Measurements from ENCODE around the gene STAB1.
"Not testable (repeated sequence)": the region's sequence is repeated elsewhere in the genome, so short reads cannot be mapped to it uniquely, and the experiment has no call there.

Gene STAB1

DNA sequence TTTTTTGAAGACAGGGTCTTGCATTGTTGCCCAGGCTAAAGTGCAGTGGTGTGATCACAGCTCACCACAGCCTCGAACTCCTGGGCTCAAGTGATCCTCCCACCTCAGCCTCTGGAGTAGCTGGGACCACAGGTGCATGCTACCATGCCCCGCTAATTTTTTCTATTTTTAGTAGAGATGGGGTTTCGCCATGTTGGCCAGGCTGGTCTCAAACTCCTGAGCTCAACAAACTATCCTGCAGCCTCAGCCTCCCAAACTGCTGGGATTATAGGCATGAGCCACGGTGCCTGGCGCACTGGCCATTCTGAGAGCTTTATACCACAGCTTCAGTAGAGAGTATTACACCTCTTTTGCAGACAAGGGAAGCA lies 31.5 kb downstream of the STAB1 start:
- DNase-seq; H3K27me3 Mint-ChIP-seq; H3K4me1 Mint-ChIP-seq; H3K4me3 Mint-ChIP-seq; ATAC-seq (replicated peaks); H3K9me3 Mint-ChIP-seq; H3K27ac Mint-ChIP-seq: not testable (repeated sequence)
- peaks cover 10 to 28% of the 10 kb centered on the region in 2 donors for H3K36me3 Mint-ChIP-seq

GRCh38 chr3:52527039-52527731 lies 32.0 kb downstream of the STAB1 start:
- Mint-ChIP-seq H3K4me1 (peaks cover 0 to 1% of the 10 kb centered on the region in 2 donors), H3K27ac (no peak overlapping the region), H3K36me3 (peaks cover 10 to 28% of the 10 kb centered on the region in 2 donors), H3K9me3 (peaks cover 0 to 2% of the 10 kb centered on the region in 2 donors), H3K27me3 (no peaks in the 10 kb centered on the region), H3K4me3 (no peak overlapping the region)
- ATAC-seq (replicated peaks) (no peak), DNase-seq (no peak)

- DNase-seq, result no peak
- Mint-ChIP-seq H3K4me3 (no peak overlapping the region), H3K4me1 (peaks cover 5 to 9% of the 10 kb centered on the region in 2 donors), H3K9me3 (peaks cover 0 to 2% of the 10 kb centered on the region in 2 donors), H3K27ac (no peak overlapping the region), H3K27me3 (no peaks in the 10 kb centered on the region), H3K36me3 (peaks cover 10 to 28% of the 10 kb centered on the region in 2 donors)
- no peak for ATAC-seq (replicated peaks)
Measured at GRCh38 chr3:52527732-52528585, 32.8 kb downstream of the STAB1 start.

DNA sequence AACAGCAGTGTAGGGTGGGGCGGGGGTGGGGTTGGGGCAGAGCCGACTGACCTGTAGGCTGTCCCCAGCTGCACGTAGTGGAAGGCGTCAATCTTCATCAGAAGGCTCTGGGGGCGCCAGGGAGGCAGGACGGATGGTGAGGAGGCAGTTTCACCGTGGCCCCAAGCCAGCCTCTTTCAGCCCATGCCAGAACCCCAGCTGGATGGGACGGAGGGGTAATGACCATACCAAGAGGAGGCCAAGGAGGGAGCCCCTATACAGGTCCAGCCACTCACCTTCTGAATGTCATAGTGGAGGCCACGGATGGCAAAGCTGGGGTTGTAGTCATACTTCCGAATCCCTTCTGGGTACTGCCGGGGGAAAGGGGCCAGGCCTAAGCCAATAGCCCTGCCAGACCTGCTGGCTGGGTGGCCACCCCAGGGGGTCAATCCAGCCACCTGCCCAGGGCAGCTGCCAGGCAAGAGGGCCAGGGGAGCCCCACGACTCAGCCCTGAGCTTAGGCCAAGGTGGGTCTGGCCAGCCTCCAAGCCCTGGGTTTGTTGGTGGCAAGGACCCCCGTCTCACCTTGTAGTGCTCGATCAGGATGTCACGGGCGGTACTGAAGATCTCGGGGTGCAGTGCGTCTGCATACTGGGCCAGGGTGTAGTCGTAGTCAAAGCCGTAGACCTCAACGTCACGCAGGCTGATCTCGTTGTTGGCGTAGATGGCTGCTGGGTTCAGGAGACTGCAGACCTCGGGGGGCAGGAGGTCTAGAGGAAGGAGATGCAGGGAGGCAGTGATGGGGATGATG lies 33.6 kb downstream of the STAB1 start:
- Mint-ChIP-seq H3K36me3 (peaks cover 10 to 27% of the 10 kb centered on the region in 2 donors), H3K4me3 (no peak overlapping the region), H3K4me1 (peaks cover 5 to 10% of the 10 kb centered on the region in 2 donors), H3K9me3 (peaks cover 0 to 2% of the 10 kb centered on the region in 2 donors), H3K27me3 (no peaks in the 10 kb centered on the region), H3K27ac (no peak overlapping the region)
- DNase-seq, result no peak
- no peak for ATAC-seq (replicated peaks)

DNA sequence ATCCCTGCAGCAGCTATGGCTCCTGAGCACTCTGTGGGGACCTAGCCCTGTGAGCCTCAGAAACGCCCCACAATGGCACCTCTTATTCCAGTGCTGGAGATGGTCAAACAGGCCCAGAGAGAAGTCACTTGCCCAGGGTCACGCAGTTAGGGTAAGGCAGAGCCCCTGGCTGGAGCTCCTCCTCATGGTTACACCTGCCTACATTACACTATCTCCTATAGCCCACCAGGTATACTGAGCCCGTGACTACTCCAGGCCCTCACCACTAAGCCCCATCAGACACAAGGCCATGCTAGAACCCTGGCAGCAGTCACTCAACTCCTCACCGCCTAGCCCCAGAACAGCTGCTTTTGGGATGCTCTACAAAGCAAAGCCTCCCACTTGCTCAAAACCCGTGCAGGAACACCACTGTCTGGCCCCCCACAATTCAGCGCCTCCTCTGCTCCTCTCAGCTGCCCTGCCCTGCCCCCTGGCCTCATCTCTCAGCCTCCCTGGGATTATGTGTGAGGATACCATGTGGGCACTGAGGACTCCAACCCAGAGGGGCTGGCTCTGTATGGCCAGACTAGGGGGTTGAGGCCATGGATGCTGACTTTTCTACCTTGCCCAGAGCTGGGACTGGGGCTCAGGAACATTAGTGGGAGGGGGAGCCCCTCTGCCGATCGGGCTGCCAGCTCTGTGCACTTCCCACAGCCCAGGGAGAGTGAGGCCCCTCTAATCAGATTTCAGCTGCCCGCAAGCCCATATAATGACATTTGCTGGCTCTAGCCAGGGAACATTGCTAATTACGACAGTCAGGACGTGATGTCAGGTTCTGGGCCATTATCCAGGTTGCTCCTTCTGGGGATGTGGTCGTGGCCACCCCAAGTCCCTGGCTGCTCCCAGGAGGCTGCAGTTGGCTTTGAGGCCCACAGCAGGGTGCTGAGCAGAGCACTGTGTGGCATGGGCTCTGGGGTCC lies 34.5 kb downstream of the STAB1 start:
- Mint-ChIP-seq H3K9me3 (no peaks in the 10 kb centered on the region), H3K4me3 (no peak overlapping the region), H3K27me3 (no peaks in the 10 kb centered on the region), H3K27ac (no peak overlapping the region), H3K4me1 (peaks cover 5 to 16% of the 10 kb centered on the region in 2 donors), H3K36me3 (peaks cover 3 to 18% of the 10 kb centered on the region in 2 donors)
- DNase-seq, result no peak
- ATAC-seq (replicated peaks), result no peak

DNA sequence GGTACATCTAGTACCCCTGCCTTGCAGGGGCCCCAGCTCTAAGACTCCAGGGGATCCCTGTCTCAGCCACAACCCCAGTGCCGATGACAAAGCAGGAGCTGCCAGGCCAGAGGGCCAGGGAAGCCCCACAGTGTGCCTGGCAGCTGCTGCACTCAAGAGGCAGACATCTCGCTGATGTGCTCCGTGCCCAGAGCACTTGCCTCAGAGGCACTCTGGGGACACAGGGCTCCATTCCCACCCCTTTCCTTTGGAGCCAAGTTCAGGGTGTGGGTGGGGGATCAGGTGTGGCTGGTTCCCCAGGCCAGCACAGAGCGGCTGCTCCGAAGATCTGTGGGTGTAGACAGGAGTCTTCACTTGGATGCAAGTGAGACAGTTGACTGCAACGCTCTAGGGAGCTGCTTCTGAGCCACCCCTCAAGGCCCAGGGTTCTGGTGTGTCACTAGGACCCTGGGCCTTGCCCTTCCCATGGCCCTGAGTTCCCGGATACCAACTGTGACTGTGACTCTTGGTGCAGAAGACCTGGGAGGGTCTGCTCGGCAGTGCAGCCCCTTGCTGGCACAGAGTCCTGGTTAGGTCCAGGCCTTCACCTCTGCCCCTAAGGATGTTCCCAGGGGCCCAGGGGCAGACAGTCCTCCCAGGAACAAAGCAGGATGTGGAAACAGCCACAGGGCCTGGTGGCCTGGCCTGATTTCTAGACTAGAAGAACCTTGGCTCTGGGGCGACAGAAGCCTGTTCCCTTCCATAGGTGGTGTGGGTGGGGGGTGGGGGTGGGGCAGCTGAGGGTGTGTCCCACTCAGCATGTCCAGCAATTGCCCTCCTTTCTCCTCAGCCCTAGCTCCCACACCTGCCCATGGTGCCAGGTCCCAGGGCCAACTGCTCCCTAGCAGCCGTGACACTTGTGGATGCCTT lies 36.0 kb downstream of the STAB1 start:
- H3K36me3 Mint-ChIP-seq, result peaks cover 2 to 13% of the 10 kb centered on the region in 2 donors
- no peak overlapping the region for H3K27ac Mint-ChIP-seq
- no peak overlapping the region for H3K4me3 Mint-ChIP-seq
- peaks cover 11 to 21% of the 10 kb centered on the region in 2 donors for H3K4me1 Mint-ChIP-seq
- H3K9me3 Mint-ChIP-seq, result no peaks in the 10 kb centered on the region
- no peak for ATAC-seq (replicated peaks)
- no peak for DNase-seq
- no peaks in the 10 kb centered on the region for H3K27me3 Mint-ChIP-seq

DNA sequence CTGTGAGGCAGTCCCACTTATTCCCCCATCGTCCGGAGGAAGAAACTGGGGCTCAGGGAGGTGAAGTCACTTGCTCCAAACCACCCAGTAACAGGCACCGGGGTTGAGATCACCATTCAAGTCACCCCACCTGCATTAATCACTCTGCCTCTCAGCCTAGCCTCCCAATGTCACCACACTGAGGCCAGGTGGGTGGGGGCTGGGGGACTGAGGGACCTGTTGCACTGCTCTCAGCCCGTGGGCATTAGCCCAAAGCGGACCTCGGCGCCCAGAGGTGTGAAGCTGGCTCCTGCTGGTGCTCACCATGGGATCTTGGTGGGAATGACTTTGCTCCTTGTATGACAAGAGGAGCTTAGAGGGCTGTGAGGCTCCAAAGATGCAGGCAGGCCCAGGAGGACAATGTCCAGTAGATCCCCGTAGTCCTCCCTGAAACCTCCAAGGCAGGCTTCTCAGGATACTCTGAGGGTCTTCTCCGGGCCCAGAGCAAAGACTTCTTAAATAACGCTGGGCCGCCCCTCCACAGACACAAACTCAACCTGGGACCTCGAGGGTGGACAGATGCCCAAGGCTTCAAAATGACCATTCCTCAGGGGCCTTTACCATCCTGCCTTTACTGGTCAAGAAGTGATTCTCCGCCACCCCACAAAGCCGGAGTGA lies 36.9 kb downstream of the STAB1 start:
- DNase-seq (no peak), ATAC-seq (replicated peaks) (no peak)
- Mint-ChIP-seq H3K27me3 (no peaks in the 10 kb centered on the region), H3K27ac (no peak overlapping the region), H3K4me1 (peaks cover 12 to 27% of the 10 kb centered on the region in 2 donors), H3K36me3 (peaks cover 4 to 15% of the 10 kb centered on the region in 2 donors), H3K4me3 (peak overlapping the region in 1 of 2 donors; percentile 84), H3K9me3 (no peaks in the 10 kb centered on the region)

DNA sequence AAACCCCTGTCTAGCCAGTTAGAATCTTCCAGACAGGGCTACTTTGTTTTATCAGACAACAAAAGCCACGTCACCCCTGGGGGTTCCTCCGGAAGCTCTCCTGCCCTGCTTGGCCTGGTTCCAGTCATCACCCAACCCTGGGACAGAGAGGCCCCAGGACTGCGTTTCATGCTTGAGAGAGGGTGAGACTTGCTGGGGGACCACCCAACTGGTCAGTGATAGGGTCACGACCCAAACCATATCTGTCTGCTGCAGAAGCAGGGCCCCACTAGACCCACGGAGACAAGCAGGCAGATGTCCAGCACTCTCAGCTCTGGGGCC lies 37.3 kb downstream of the STAB1 start:
- Mint-ChIP-seq H3K4me3 (peak overlapping the region; percentile 77 to 84), H3K9me3 (no peaks in the 10 kb centered on the region), H3K27ac (peak overlapping the region; percentile 84), H3K4me1 (peaks cover 14 to 30% of the 10 kb centered on the region in 2 donors), H3K36me3 (peaks cover 6 to 12% of the 10 kb centered on the region in 2 donors), H3K27me3 (no peaks in the 10 kb centered on the region)
- DNase-seq, result no peak
- no peak for ATAC-seq (replicated peaks)

DNA sequence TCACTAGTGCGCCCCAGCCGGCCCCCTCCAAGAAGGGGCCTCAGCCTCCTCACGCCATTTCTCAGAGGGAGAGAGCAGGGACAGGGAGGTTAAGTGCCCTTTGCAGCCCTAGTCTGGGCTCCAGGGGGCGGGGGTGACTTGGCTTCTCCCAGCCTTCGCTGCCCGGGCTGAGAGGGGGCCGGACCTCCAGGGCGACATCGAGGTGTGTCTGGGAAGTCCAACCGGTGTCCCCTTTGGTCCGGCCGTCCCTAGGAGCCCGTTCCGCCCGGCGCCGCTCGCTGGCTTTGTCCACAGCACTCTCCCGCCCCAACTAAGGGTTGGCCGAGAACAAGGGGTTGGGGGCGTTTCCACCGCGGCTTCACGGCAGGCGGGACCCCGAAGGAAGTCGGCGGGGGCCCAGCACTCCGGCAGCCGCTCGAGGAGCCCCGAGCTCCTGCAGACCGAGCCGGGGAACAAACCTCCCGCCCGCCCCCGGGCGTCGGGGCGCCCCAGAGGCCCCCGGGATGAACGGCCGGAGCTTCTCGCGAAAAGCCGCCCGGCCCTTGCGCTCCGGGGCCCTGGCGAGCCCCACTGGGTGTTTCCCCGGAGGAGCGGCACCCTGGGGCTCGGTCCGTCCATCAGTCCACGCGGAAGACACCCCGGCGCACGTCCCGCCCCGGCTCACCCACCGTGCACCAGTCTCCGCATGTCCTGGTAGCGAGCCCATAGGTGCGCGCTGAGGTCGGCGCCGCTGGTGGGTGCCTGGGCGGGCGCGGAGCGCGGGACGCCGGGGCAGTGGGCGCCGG lies 37.9 kb downstream of the STAB1 start:
- Mint-ChIP-seq H3K4me1 (peaks cover 19 to 36% of the 10 kb centered on the region in 2 donors), H3K9me3 (no peaks in the 10 kb centered on the region), H3K27me3 (no peaks in the 10 kb centered on the region), H3K36me3 (peaks cover 10 to 12% of the 10 kb centered on the region in 2 donors), H3K4me3 (peak overlapping the region; percentile 77 to 84), H3K27ac (peak overlapping the region; percentile 84)
- no peak for DNase-seq
- peak in 1 of 2 donors; percentile 4 for ATAC-seq (replicated peaks)

DNA sequence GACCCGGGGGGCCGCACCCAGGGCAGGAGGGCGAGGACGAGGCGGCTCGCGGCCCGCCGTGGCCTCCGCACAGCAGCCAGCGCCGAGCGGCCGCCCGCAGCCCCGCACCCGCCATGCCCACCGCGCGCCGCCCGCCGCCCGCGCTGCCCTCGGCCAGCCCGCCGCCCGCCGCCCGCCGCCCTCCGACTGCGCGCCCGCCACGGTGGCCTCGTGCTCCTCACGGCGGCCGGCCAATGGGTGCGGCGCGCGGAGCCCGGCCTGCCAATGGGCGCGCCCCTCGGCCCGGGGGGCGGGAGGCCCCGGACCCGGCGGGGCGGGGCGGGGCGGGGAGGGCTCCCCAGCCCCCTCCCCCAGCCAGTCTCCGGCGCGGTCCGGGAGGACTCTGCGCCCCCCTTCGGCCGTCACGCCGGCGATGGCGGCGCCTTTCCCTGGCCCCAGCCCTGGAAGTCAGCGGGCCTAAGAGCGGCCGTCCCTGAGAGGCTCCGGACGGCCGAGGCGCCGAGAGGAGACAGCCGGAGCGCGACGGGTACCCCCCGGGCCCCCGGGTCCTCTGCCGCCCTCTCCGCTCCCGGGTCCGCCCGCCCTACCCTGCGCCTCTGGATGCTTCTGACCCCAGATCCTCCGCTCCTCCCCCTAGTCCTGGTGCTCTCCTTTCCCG lies 38.6 kb downstream of the STAB1 start, which contains the start of gene NT5DC2:
Gene NT5DC2 (minus strand): TSS at position 235 of the 658 bp plus-strand sequence. CDS start 120 bp downstream, at position 115.
- peak; percentile 48 for DNase-seq
- ATAC-seq (replicated peaks), result peak; percentile 31 to 32
- Mint-ChIP-seq H3K4me1 (peaks cover 23 to 41% of the 10 kb centered on the region in 2 donors), H3K27me3 (no peaks in the 10 kb centered on the region), H3K4me3 (peak within 1 kb of the TSS; percentile 80 to 84), H3K27ac (peak within 1 kb of the TSS; percentile 87), H3K9me3 (no peaks in the 10 kb centered on the region), H3K36me3 (peaks cover 11 to 14% of the 10 kb centered on the region in 2 donors)
